ENCODE data around the gene FAM120A. TPM values are rescaled to one million over a fixed set of nuclear protein-coding genes. Genes with fewer than 3 reads are reported as not detected.
A peak's percentile ranks its signal among the peaks of the same experiment; 100 is the strongest.

FAM120A gene
- total and polyA plus RNA-seq, 9 of the 15 experiments (the other 6 are each of a cell fraction or from before 2014, with no cell fraction given), result 8.7 to 71.0 (median 42.2) TPM

DNA sequence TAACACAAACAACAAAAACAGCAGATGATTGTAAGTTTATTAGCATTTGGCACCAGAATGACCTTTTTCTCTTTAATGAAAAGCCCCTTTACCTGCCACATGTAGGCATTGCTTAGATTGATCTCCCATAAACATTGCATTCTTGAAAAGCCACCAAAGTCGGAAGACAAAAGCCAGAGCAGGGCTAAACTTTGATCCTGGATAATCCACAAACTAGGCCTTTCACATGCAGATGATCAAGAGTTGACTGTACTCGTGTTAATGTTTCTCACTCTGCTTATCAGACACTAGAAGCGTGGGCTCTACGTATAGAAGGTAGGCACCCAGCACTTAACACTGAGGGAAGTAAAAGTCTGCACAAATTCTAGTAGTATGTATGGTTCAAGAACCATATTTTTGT, 103.9 kb downstream of the FAM120A start:
- DNase-seq (ENCODE audit: extremely low read depth in 1 of 4, low spot score in 3 of 4) (no peak), FAIRE-seq (peak; percentile 32), ATAC-seq (no peak)
- ChIA-PET POLR2A (no interaction called here), CTCF (ENCODE audit: low intra/inter-chr PET ratio) (no interaction called here)
- no peaks in the 10 kb centered on the region for H3K27me3 ChIP-seq (ENCODE audit: control insufficient read depth in 2 of 2, insufficient read depth in 2 of 2, low read length in 2 of 2)
- H3K4me1 ChIP-seq (replicated peaks in 1 of 2; ENCODE audit: control insufficient read depth in 2 of 2, insufficient read depth in 2 of 2, low read length in 2 of 2), result no peaks in the 10 kb centered on the region
- no peaks in the 10 kb centered on the region for H3K9me1 ChIP-seq (ENCODE audit: control insufficient read depth, insufficient read depth, low read length)
- no peak overlapping the region for H2AFZ ChIP-seq (ENCODE audit: low read depth, low read length)
- H3K4me3 ChIP-seq, result no peak overlapping the region
- BruUV-seq (replicated peaks), result no TSS peak
- in situ Hi-C loops (cut with MboI), result no loop called here
- H3K79me2 ChIP-seq (ENCODE audit: control insufficient read depth, insufficient read depth, low read length), result no peaks in the 10 kb centered on the region
- H3K36me3 ChIP-seq (ENCODE audit: control insufficient read depth, insufficient read depth, low read length), result peaks cover 89% of the 10 kb centered on the region
- intact Hi-C loops (cut with micrococcal nuclease), result no loop called here
- TF ChIP-seq MTA2 (IDR thresholded peaks at IDR 0.05; ENCODE audit: low read depth) (no peak), RBBP5 (IDR thresholded peaks at IDR 0.05; ENCODE audit: borderline replicate concordance, insufficient read depth, low read length, poor library complexity, severe bottlenecking) (no peak), CHCHD3 (CRISPR knock-in tag; IDR thresholded peaks at IDR 0.05) (no peak), ZNF146 (CRISPR knock-in tag; IDR thresholded peaks at IDR 0.05; ENCODE audit: unreplicated experiment) (no peak), TBP (optimal IDR thresholded peaks at IDR 0.05; ENCODE audit: low read depth, low read length) (no peak), MCM7 (IDR thresholded peaks at IDR 0.05) (no peak), RFX5 (IDR thresholded peaks at IDR 0.05; ENCODE audit: low read depth, low read length) (no peak), ZNF586 (CRISPR knock-in tag; conservative IDR thresholded peaks at IDR 0.05) (no peak), ELF2 (CRISPR knock-in tag; IDR thresholded peaks at IDR 0.05) (no peak), ZNF354B (CRISPR knock-in tag; IDR thresholded peaks at IDR 0.05) (no peak), TFAM (CRISPR knock-in tag; conservative IDR thresholded peaks at IDR 0.05) (no peak), ZNF695 (CRISPR knock-in tag; IDR thresholded peaks at IDR 0.05) (no peak), ZNF124 (CRISPR knock-in tag; IDR thresholded peaks at IDR 0.05) (no peak)
- TF ChIP-seq, protein P1, sequence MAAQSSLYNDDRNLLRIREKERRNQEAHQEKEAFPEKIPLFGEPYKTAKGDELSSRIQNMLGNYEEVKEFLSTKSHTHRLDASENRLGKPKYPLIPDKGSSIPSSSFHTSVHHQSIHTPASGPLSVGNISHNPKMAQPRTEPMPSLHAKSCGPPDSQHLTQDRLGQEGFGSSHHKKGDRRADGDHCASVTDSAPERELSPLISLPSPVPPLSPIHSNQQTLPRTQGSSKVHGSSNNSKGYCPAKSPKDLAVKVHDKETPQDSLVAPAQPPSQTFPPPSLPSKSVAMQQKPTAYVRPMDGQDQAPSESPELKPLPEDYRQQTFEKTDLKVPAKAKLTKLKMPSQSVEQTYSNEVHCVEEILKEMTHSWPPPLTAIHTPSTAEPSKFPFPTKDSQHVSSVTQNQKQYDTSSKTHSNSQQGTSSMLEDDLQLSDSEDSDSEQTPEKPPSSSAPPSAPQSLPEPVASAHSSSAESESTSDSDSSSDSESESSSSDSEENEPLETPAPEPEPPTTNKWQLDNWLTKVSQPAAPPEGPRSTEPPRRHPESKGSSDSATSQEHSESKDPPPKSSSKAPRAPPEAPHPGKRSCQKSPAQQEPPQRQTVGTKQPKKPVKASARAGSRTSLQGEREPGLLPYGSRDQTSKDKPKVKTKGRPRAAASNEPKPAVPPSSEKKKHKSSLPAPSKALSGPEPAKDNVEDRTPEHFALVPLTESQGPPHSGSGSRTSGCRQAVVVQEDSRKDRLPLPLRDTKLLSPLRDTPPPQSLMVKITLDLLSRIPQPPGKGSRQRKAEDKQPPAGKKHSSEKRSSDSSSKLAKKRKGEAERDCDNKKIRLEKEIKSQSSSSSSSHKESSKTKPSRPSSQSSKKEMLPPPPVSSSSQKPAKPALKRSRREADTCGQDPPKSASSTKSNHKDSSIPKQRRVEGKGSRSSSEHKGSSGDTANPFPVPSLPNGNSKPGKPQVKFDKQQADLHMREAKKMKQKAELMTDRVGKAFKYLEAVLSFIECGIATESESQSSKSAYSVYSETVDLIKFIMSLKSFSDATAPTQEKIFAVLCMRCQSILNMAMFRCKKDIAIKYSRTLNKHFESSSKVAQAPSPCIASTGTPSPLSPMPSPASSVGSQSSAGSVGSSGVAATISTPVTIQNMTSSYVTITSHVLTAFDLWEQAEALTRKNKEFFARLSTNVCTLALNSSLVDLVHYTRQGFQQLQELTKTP (IDR thresholded peaks at IDR 0.05; ENCODE audit: low read depth in 1 of 2, partially characterized antibody in 2 of 2), result no peak
- TF ChIP-seq, protein P2, sequence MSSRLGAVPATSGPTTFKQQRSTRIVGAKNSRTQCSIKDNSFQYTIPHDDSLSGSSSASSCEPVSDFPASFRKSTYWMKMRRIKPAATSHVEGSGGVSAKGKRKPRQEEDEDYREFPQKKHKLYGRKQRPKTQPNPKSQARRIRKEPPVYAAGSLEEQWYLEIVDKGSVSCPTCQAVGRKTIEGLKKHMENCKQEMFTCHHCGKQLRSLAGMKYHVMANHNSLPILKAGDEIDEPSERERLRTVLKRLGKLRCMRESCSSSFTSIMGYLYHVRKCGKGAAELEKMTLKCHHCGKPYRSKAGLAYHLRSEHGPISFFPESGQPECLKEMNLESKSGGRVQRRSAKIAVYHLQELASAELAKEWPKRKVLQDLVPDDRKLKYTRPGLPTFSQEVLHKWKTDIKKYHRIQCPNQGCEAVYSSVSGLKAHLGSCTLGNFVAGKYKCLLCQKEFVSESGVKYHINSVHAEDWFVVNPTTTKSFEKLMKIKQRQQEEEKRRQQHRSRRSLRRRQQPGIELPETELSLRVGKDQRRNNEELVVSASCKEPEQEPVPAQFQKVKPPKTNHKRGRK (tag; IDR thresholded peaks at IDR 0.05), result no peak
- TF ChIP-seq, protein P3, sequence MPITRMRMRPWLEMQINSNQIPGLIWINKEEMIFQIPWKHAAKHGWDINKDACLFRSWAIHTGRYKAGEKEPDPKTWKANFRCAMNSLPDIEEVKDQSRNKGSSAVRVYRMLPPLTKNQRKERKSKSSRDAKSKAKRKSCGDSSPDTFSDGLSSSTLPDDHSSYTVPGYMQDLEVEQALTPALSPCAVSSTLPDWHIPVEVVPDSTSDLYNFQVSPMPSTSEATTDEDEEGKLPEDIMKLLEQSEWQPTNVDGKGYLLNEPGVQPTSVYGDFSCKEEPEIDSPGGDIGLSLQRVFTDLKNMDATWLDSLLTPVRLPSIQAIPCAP (CRISPR knock-in tag; IDR thresholded peaks at IDR 0.05; ENCODE audit: borderline replicate concordance), result no peak
- 90% methylated on average over 4 of the region's 4 CpGs for WGBS (ENCODE audit: insufficient coverage, low coverage, missing lambda C conversion rate)
- H3K27ac ChIP-seq (ENCODE audit: extremely low read depth, low read depth, low read length), result no peak overlapping the region
- no peaks in the 10 kb centered on the region for H4K20me1 ChIP-seq (replicated peaks; ENCODE audit: control insufficient read depth, insufficient read depth, low read length)
- no peaks in the 10 kb centered on the region for H3K9me3 ChIP-seq (replicated peaks; ENCODE audit: control insufficient read depth, insufficient read depth, low read depth, low read length)
- H3K4me2 ChIP-seq (ENCODE audit: insufficient read depth, low read length), result no peak overlapping the region
- no peak overlapping the region for H3K9ac ChIP-seq (ENCODE audit: insufficient read depth in 1 of 2, low read depth in 2 of 2, low read length in 2 of 2)
